Smooth muscle cell (in vitro differentiated cells): ENCODE results near the gene INPP4A. TPM values are rescaled to one million over a fixed set of nuclear protein-coding genes. Genes with fewer than 3 reads are reported as not detected.

Experiments used
- DNase-seq: peaks from one replicate; lab custom pipeline; 2025; ENCODE audit not compliant: unreplicated experiment; lab: John Stamatoyannopoulos, UW
- H2AFZ ChIP-seq: fragments of 200-600 bp; sonication (generic); 2 replicates; pipeline ENCODE4 v1.6.0; 2016; ENCODE audit warnings: antibody characterized with exemption, low read depth, mild to moderate bottlenecking
- H3F3A ChIP-seq: fragments of 200-600 bp; sonication (generic); 2 replicates; pipeline ENCODE4 v1.6.0; 2017; ENCODE audit warnings: antibody characterized with exemption, low read depth
- H3K27ac ChIP-seq: fragments of 200-600 bp; sonication (generic); 2 replicates; pipeline ENCODE4 v1.5.1; 2016; ENCODE audit warnings: low read depth, mild to moderate bottlenecking
- H3K27me3 ChIP-seq: fragments of 200-600 bp; sonication (generic); 2 replicates; pipeline ENCODE4 v1.6.1; 2016; ENCODE audit warnings: low read depth, mild to moderate bottlenecking
- H3K36me3 ChIP-seq: fragments of 200-600 bp; sonication (generic); 2 replicates; pipeline ENCODE4 v1.5.1; 2016; ENCODE audit warnings: low read depth
- H3K4me1 ChIP-seq: fragments of 200-600 bp; sonication (generic); 2 replicates; pipeline ENCODE4 v1.5.1; 2016; ENCODE audit warnings: low read depth
- H3K4me2 ChIP-seq: fragments of 200-600 bp; sonication (generic); 2 replicates; pipeline ENCODE4 v1.6.0; 2016; ENCODE audit warnings: mild to moderate bottlenecking
- H3K4me3 ChIP-seq: fragments of 200-600 bp; sonication (generic); 2 replicates; pipeline ENCODE4 v1.5.1; 2016; ENCODE audit warnings: mild to moderate bottlenecking
- H3K79me2 ChIP-seq: fragments of 200-600 bp; sonication (generic); 2 replicates; pipeline ENCODE4 v1.6.0; 2016; ENCODE audit warnings: low read depth, mild to moderate bottlenecking
- H3K9ac ChIP-seq: fragments of 200-600 bp; sonication (generic); 2 replicates; pipeline ENCODE4 v1.6.0; 2016; ENCODE audit warnings: low read depth
- H3K9me3 ChIP-seq: fragments of 200-600 bp; sonication (generic); replicated peaks from 2 replicates; pipeline ENCODE4 v1.5.1; 2016; ENCODE audit warnings: low read depth
- H4K20me1 ChIP-seq: fragments of 200-600 bp; sonication (generic); 2 replicates; pipeline ENCODE4 v1.6.0; 2016; ENCODE audit warnings: low read depth
- WGBS: methylation state at CpG from one replicate; pipeline ENCODE4 v1.1.7; 2016; ENCODE audit warnings: low lambda C conversion rate; 5-methylcytosine and 5-hydroxymethylcytosine counted together
- polyA plus RNA-seq: library from polyadenylated mRNA; unstranded; fragments of >200 nt; fragmentation: Nextera tagmentation; extraction: Ambion mirVana; gene quantifications from 2 replicates; pipeline ENCODE4 v1.2.1, GENCODE V29; 2016
- total RNA-seq: library from RNA; depleted of rRNA; stranded (reverse); fragments of >200 nt; gene quantifications from 2 replicates; pipeline ENCODE4 v1.2.3, GENCODE V29; 2014
- TF ChIP-seq, protein P1 (sequence below): fragments of 200-600 bp; sonication (generic); IDR thresholded peaks from 2 replicates; pipeline ENCODE4 v1.5.1; 2017; ENCODE audit warnings: borderline replicate concordance, mild to moderate bottlenecking, antibody characterized with exemption; ENCODE audit not compliant: insufficient read depth, poor library complexity, severe bottlenecking

INPP4A gene
- total and polyA plus RNA-seq, 2 experiments from 2014 or later = 10.1 to 17.3 TPM

- Histone ChIP-seq H3K4me1 (peaks cover 3% of the 10 kb centered on the region), H3K27ac (no peak overlapping the region), H3K4me3 (no peak overlapping the region), H3K79me2 (peaks cover 34% of the 10 kb centered on the region), H3F3A (no peaks in the 10 kb centered on the region), H3K27me3 (no peaks in the 10 kb centered on the region), H3K36me3 (no peaks in the 10 kb centered on the region), H3K9ac (no peak overlapping the region), H3K9me3 (no peaks in the 10 kb centered on the region), H2AFZ (no peak overlapping the region), H4K20me1 (peaks cover 93% of the 10 kb centered on the region), H3K4me2 (no peak overlapping the region)
- 92% methylated on average over 5 of the region's 5 CpGs for WGBS
- DNase-seq = no peak
- TF ChIP-seq, protein P1, sequence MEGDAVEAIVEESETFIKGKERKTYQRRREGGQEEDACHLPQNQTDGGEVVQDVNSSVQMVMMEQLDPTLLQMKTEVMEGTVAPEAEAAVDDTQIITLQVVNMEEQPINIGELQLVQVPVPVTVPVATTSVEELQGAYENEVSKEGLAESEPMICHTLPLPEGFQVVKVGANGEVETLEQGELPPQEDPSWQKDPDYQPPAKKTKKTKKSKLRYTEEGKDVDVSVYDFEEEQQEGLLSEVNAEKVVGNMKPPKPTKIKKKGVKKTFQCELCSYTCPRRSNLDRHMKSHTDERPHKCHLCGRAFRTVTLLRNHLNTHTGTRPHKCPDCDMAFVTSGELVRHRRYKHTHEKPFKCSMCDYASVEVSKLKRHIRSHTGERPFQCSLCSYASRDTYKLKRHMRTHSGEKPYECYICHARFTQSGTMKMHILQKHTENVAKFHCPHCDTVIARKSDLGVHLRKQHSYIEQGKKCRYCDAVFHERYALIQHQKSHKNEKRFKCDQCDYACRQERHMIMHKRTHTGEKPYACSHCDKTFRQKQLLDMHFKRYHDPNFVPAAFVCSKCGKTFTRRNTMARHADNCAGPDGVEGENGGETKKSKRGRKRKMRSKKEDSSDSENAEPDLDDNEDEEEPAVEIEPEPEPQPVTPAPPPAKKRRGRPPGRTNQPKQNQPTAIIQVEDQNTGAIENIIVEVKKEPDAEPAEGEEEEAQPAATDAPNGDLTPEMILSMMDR = no peak
These were observed 30.4 kb downstream of the INPP4A start for GRCh38 chr2:98474979-98475632.

DNA sequence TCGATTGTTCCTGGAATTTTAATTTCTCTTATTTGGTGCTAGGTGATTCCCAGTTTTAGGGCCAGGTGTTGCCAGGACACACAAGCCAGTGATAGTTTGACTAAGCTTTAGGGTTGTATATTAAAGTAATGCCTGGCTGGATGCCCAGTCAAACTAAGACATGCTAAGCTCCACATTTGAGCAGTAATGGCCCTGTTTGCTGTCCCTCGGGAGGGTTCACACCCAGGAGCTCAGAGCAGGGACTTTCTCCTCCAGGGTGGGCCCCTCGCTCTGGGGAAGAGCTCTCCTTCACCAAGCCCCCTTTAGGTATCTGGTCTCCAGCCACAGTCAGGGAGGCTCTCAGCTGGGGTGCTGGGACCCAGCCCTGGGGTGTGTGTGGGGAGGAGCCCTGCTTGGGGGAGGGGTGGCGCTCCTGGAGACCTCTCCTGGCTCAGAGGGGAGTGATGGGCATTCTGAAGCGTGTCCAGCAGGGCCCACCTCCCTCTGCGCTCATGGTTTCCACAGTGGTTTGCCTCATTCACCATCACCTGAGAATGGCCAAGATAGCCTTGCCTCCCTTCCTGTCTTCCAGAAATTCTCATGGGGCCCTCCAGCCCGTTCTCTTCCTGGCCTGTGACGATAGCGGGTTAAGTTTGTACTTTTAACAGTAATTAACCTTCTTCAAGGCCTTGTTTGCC, 31.7 kb downstream of the INPP4A start:
- WGBS = 91% methylated on average over 9 of the region's 9 CpGs

DNA sequence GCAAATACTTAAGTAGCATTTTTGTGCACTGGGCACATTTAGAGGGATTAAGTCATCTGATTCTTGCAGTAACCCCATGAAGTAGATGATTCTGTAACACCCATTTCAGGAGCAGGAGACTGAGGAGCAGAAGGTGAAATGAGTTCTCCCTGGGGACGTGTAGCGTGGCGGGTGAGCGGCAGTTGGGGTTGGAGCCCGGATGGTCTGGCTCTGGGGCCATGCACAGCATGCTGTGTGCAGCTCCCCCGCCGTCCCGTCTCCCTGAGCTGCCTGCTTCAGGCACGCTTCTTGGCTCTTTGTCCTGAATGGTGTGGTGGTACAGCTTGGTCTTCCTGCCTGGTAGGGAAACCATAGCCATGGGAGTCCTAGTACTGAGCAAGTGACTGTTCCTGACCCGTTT, 32.4 kb downstream of the INPP4A start:
- 99% methylated on average over 10 of the region's 10 CpGs for WGBS
- H3K9me3 ChIP-seq = no peaks in the 10 kb centered on the region
- peaks cover 97% of the 10 kb centered on the region for H4K20me1 ChIP-seq
- peaks cover 26% of the 10 kb centered on the region for H3K79me2 ChIP-seq
- TF ChIP-seq, protein P1 = no peak
- H3F3A ChIP-seq = no peaks in the 10 kb centered on the region
- H2AFZ ChIP-seq = no peak overlapping the region
- H3K27me3 ChIP-seq = no peaks in the 10 kb centered on the region
- no peak overlapping the region for H3K4me2 ChIP-seq
- H3K9ac ChIP-seq = no peak overlapping the region
- no peak for DNase-seq
- no peak overlapping the region for H3K27ac ChIP-seq
- no peaks in the 10 kb centered on the region for H3K36me3 ChIP-seq
- no peak overlapping the region for H3K4me3 ChIP-seq
- H3K4me1 ChIP-seq = peaks cover 3% of the 10 kb centered on the region

More for the DNA sequence above, 31.7 kb downstream of the INPP4A start:
- Histone ChIP-seq H3K27ac (no peak overlapping the region), H3K27me3 (no peaks in the 10 kb centered on the region), H3K79me2 (peaks cover 26% of the 10 kb centered on the region), H3K4me1 (peaks cover 3% of the 10 kb centered on the region), H3K4me3 (no peak overlapping the region), H4K20me1 (peaks cover 97% of the 10 kb centered on the region), H3K4me2 (no peak overlapping the region), H3F3A (no peaks in the 10 kb centered on the region), H2AFZ (no peak overlapping the region), H3K36me3 (no peaks in the 10 kb centered on the region), H3K9me3 (no peaks in the 10 kb centered on the region), H3K9ac (no peak overlapping the region)
- TF ChIP-seq, protein P1 = no peak
- no peak for DNase-seq
